Pancreas (tissue), 10 donors: ENCODE measurements around the gene BACH2. TPM values are rescaled to one million over a fixed set of nuclear protein-coding genes. Genes with fewer than 3 reads are reported as not detected.

Source experiments
- ATAC-seq, 4 donors: fragments of 200-7000 bp; cut with Tn5 transposase; one replicate each; pipeline versions ENCODE4 v1.8.0 to v1.9.1; 2020; ENCODE audit warnings: mild to moderate bottlenecking in 4 of 4, moderate library complexity in 4 of 4
- DNase-seq, 6 donors: peaks; one replicate each; pipeline ENCODE4 v3.0.0-alpha.2; 2020
- FAIRE-seq: peaks from 2 replicates; lab custom pipeline; 2012; peaks lifted over from hg19 to GRCh38; lab: Jason Lieb, UNC
- H3K27ac ChIP-seq, 4 donors: fragments of 200-600 bp; sonication (generic); 1 replicate in 3 of 4; 2 replicates in 1 of 4; pipeline versions ENCODE4 v1.5.0 to v1.8.0; 2020
- H3K27me3 ChIP-seq, 4 donors: fragments of 200-600 bp; one replicate each; pipeline ENCODE4 v1.8.0; 2021
- H3K36me3 ChIP-seq, 3 donors: fragments of 200-600 bp; sonication (generic) in 1 of 3; one replicate each; pipeline versions ENCODE4 v1.5.0 to v1.8.0; 2020 to 2021
- H3K4me1 ChIP-seq, 3 donors: fragments of 200-600 bp; one replicate each; pipeline ENCODE4 v1.8.0; 2021
- H3K4me3 ChIP-seq, 4 donors: fragments of 200-600 bp; sonication (generic) in 2 of 4; one replicate each; pipeline versions ENCODE4 v1.5.0 to v1.8.0; 2020 to 2021
- H3K9me3 ChIP-seq, 4 donors: fragments of 200-600 bp; one replicate each; pipeline ENCODE4 v1.8.0; 2021
- CTCF ChIP-seq, 4 donors: fragments of 200-600 bp; sonication (generic) in 3 of 4; IDR thresholded peaks; one replicate each; pipeline versions ENCODE4 v1.5.0 to v1.8.0; 2021; ENCODE audit warnings: antibody characterized with exemption in 4 of 4
- WGBS, 2 donors: extraction: QIAGEN DNeasy Blood & Tissue Kit; methylation state at CpG; one replicate each; pipeline ENCODE4 v1.1.7; 2013; 5-methylcytosine and 5-hydroxymethylcytosine counted together
- intact Hi-C, 3 donors: fragments of 100-400 bp; cut with DNase I; formaldehyde crosslinking; loops; one replicate each; pipeline versions ENCODE4 v1.11.1 to v1.14.2; 2022
- polyA plus RNA-seq, 2 donors: library from polyadenylated mRNA; stranded (reverse); fragments of 200-250 nt; gene quantifications; one replicate each; pipeline ENCODE4 v1.2.3, GENCODE V29; 2013
- total RNA-seq, 6 donors: library from RNA; stranded (reverse); fragmentation: NEBNext Ultra II Directional in 4 of 6; extraction: Animal tissue kit (Norgen Biotek cat#: 25700) in 4 of 6; gene quantifications; one replicate each; pipeline versions ENCODE4 v1.2.1 to v1.2.4, GENCODE V29; 2021 to 2023
- donor health status: healthy with polysubstance abuse.
- donor health status: DM: no; HTN: no; CAD: no; lungs with moderate emphysema.
- donor health status: DM: no; HTN: no; CAD: no.
- donor health status: control.
- donor health status: control.
- donor health status: Bipolar disorder and iron deficiency.
- donor health status: DM: yes; HTN: yes; CAD: no.
- donor health status: DM: no; HTN: no; CAD: no.
- donor health status: DM: no; HTN: no; CAD: no.
- donor health status: DM: yes; HTN: yes; CAD: no.

Gene BACH2
- total and polyA plus RNA-seq, 8 donors = 0.61 to 8.0 (median 4.9) TPM

GRCh38 chr6:90079560-90080490 lies 216.8 kb downstream of the BACH2 start:
- no peak for DNase-seq
- H3K27ac ChIP-seq = no peak overlapping the region
- H3K9me3 ChIP-seq = no peaks in the 10 kb centered on the region
- intact Hi-C loops = no loop called here
- FAIRE-seq = no peak
- no peaks in the 10 kb centered on the region for H3K27me3 ChIP-seq
- TF ChIP-seq CTCF (IDR thresholded peaks at IDR 0.05) = no peak
- H3K36me3 ChIP-seq = no peaks in the 10 kb centered on the region
- no peak for ATAC-seq
- no peak overlapping the region for H3K4me3 ChIP-seq
- H3K4me1 ChIP-seq = no peaks in the 10 kb centered on the region
- WGBS, 2 donors = 89 to 93% methylated on average over 11 of the region's 11 CpGs

GRCh38 chr6:90078513-90079289 lies 217.9 kb downstream of the BACH2 start:
- no peaks in the 10 kb centered on the region for H3K4me1 ChIP-seq
- H3K4me3 ChIP-seq = no peak overlapping the region
- H3K9me3 ChIP-seq = no peaks in the 10 kb centered on the region
- no peak for TF ChIP-seq CTCF (IDR thresholded peaks at IDR 0.05)
- no peaks in the 10 kb centered on the region for H3K27me3 ChIP-seq
- ATAC-seq (no peak), FAIRE-seq (no peak), DNase-seq (no peak)
- WGBS, 2 donors = 81 to 89% methylated on average over 10 of the region's 10 CpGs
- H3K27ac ChIP-seq = no peak overlapping the region
- intact Hi-C loops = no loop called here
- no peaks in the 10 kb centered on the region for H3K36me3 ChIP-seq

DNA sequence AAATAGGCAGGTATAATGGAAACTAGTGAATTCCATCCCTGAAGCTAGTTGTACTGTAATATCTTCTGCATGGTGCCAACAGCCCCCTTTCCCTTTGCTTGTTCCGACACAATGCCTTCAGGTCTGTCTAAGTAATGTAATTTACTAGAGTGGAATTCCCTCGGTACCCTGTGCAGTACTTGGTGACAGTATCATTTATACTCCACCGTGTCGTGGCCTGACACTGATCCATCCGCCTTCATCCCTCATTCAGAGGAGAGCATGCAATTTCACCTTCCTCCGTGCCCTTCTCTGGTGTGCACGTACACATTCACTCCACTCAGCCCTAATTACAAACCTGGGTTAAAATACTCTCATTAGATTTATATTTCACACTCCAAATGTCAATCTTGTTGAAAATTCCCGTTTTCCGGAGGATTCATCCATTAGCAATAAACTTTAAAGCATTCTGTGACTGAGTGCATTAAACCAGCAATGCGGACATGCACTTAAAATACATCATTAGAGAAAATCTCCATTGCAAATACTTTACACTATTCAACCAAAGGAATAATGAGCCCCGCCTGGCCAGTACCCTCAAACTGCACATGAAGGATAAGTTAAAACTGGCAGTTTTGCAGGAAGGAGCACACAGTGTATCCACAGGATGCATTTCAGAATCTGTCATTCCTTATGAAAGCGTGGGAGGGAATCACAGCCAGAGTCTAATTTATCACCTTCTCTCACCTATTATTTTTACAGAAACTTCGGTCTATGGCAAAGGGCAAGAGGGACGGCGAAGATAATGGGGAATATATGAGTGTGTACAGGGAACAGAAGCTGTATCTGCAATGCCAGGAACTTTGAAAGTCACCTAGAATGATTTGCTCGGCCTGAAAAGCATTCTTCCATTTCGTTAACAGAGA lies 219.9 kb downstream of the BACH2 start:
- FAIRE-seq (no peak), DNase-seq (no peak)

More for the DNA sequence above, 219.9 kb downstream of the BACH2 start:
- H3K36me3 ChIP-seq = no peaks in the 10 kb centered on the region
- no peaks in the 10 kb centered on the region for H3K4me1 ChIP-seq
- ATAC-seq = no peak
- no peak overlapping the region for H3K4me3 ChIP-seq
- intact Hi-C loops = no loop called here
- no peaks in the 10 kb centered on the region for H3K27me3 ChIP-seq
- 86 to 91% methylated on average over 17 of the region's 17 CpGs for WGBS, 2 donors
- H3K9me3 ChIP-seq = no peaks in the 10 kb centered on the region
- no peak overlapping the region for H3K27ac ChIP-seq
- no peak for TF ChIP-seq CTCF (IDR thresholded peaks at IDR 0.05)
